ENCODE measurements around the gene NNMT. TPM values are rescaled to one million over a fixed set of nuclear protein-coding genes. Genes with fewer than 3 reads are reported as not detected.

The NNMT gene
- total and polyA plus RNA-seq, 10 donors: 131 to 324 (median 229) TPM

- intact Hi-C loops (cut with DNase I; ENCODE audit: low total_unique reads): loop anchor here (10.0 kb wide), 1 partner anchor 334 kb away; no protein-coding TSS in a partner anchor
- H3K4me3 ChIP-seq: no peak overlapping the region
- H3K27me3 ChIP-seq (replicated peaks in 1 of 7): peaks cover 0 to 51% (median 0%) of the 10 kb centered on the region in 7 donors
- 80 to 93% (median 89%) methylated on average over 5 of the region's 5 CpGs for WGBS, 5 donors
- no peaks in the 10 kb centered on the region for H3K36me3 ChIP-seq
- H3K27ac ChIP-seq: no peak overlapping the region
- TF ChIP-seq POLR2AphosphoS5 (IDR thresholded peaks at IDR 0.05) (no peak), POLR2A (IDR thresholded peaks at IDR 0.05) (no peak)
- TF ChIP-seq, protein P1, sequence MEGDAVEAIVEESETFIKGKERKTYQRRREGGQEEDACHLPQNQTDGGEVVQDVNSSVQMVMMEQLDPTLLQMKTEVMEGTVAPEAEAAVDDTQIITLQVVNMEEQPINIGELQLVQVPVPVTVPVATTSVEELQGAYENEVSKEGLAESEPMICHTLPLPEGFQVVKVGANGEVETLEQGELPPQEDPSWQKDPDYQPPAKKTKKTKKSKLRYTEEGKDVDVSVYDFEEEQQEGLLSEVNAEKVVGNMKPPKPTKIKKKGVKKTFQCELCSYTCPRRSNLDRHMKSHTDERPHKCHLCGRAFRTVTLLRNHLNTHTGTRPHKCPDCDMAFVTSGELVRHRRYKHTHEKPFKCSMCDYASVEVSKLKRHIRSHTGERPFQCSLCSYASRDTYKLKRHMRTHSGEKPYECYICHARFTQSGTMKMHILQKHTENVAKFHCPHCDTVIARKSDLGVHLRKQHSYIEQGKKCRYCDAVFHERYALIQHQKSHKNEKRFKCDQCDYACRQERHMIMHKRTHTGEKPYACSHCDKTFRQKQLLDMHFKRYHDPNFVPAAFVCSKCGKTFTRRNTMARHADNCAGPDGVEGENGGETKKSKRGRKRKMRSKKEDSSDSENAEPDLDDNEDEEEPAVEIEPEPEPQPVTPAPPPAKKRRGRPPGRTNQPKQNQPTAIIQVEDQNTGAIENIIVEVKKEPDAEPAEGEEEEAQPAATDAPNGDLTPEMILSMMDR (IDR thresholded peaks at IDR 0.05 in 8 of 11, conservative IDR thresholded peaks at IDR 0.05 in 3 of 11): no peak
- no peaks in the 10 kb centered on the region for H3K4me1 ChIP-seq
- H3K9me3 ChIP-seq: no peaks in the 10 kb centered on the region
- DNase-seq: no peak
Measured at GRCh38 chr11:114270531-114271270, 25.5 kb upstream of the NNMT start.

GRCh38 chr11:114271316-114271715, 24.9 kb upstream of the NNMT start:
- no peak overlapping the region for H3K4me3 ChIP-seq
- no peaks in the 10 kb centered on the region for H3K9me3 ChIP-seq
- H3K4me1 ChIP-seq: no peaks in the 10 kb centered on the region
- TF ChIP-seq, protein P1 (IDR thresholded peaks at IDR 0.05 in 8 of 11, conservative IDR thresholded peaks at IDR 0.05 in 3 of 11): no peak
- TF ChIP-seq POLR2A (IDR thresholded peaks at IDR 0.05) (no peak), POLR2AphosphoS5 (IDR thresholded peaks at IDR 0.05) (no peak)
- intact Hi-C loops (cut with DNase I; ENCODE audit: low total_unique reads): loop anchor here (10.0 kb wide), 1 partner anchor 333 kb away; no protein-coding TSS in a partner anchor
- DNase-seq: no peak
- WGBS, 5 donors: 51 to 69% (median 61%) methylated on average over 2 of the region's 2 CpGs
- H3K27me3 ChIP-seq (replicated peaks in 1 of 7): peaks cover 0 to 53% (median 0%) of the 10 kb centered on the region in 7 donors
- H3K36me3 ChIP-seq: no peaks in the 10 kb centered on the region
- H3K27ac ChIP-seq: no peak overlapping the region

- Histone ChIP-seq H3K27me3 (replicated peaks in 1 of 7) (peaks cover 0 to 61% (median 0%) of the 10 kb centered on the region in 7 donors), H3K36me3 (no peaks in the 10 kb centered on the region), H3K27ac (no peak overlapping the region), H3K9me3 (no peaks in the 10 kb centered on the region), H3K4me1 (no peaks in the 10 kb centered on the region), H3K4me3 (no peak overlapping the region)
- intact Hi-C loops (cut with DNase I; ENCODE audit: low total_unique reads): loop anchor here (10.0 kb wide), 1 partner anchor 332 kb away; no protein-coding TSS in a partner anchor
- WGBS, 5 donors: 57 to 74% (median 65%) methylated on average over 4 of the region's 4 CpGs
- TF ChIP-seq POLR2A (IDR thresholded peaks at IDR 0.05) (no peak), POLR2AphosphoS5 (IDR thresholded peaks at IDR 0.05) (no peak)
- TF ChIP-seq, protein P1 (IDR thresholded peaks at IDR 0.05 in 8 of 11, conservative IDR thresholded peaks at IDR 0.05 in 3 of 11): no peak
- no peak for DNase-seq
Measured at GRCh38 chr11:114272311-114272710, 23.9 kb upstream of the NNMT start.

DNA sequence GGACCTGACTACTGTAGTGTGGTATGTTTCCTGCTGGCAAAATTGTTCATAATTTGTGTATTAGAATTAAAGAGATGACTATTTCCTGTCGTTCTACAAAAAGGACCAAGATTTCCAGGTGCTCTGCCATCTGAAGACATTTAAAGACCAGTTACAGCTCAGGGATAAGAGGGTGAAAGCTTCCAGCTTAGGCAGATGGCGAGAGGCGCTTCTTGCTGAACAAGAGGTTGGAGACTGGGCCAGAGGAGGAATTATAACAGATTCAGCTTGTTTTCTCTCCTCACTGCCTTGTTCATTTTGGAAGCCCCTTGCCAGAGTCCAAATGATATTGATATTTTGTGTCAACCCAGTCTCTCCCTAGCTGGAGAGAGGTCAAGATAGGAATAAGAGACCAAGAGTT, 23.1 kb upstream of the NNMT start:
- no peak overlapping the region for H3K27ac ChIP-seq
- peaks cover 0 to 66% (median 0%) of the 10 kb centered on the region in 7 donors for H3K27me3 ChIP-seq (replicated peaks in 1 of 7)
- no peak for DNase-seq
- no peaks in the 10 kb centered on the region for H3K36me3 ChIP-seq
- no peaks in the 10 kb centered on the region for H3K4me1 ChIP-seq
- no peak overlapping the region for H3K4me3 ChIP-seq
- TF ChIP-seq POLR2A (IDR thresholded peaks at IDR 0.05) (no peak), POLR2AphosphoS5 (IDR thresholded peaks at IDR 0.05) (no peak)
- TF ChIP-seq, protein P1 (IDR thresholded peaks at IDR 0.05 in 8 of 11, conservative IDR thresholded peaks at IDR 0.05 in 3 of 11): no peak
- intact Hi-C loops (cut with DNase I; ENCODE audit: low total_unique reads): loop anchor here (10.0 kb wide), 1 partner anchor 332 kb away; no protein-coding TSS in a partner anchor
- 76 to 88% (median 85%) methylated on average over 3 of the region's 3 CpGs for WGBS, 5 donors
- H3K9me3 ChIP-seq: no peaks in the 10 kb centered on the region

Data from spleen (tissue), 11 donors.